ENCODE measurements around the gene OAS3. TPM values are rescaled to one million over a fixed set of nuclear protein-coding genes. Genes with fewer than 3 reads are reported as not detected.

OAS3 gene
- total RNA-seq, 1 experiment from 2014 or later, result 29.5 TPM

DNA sequence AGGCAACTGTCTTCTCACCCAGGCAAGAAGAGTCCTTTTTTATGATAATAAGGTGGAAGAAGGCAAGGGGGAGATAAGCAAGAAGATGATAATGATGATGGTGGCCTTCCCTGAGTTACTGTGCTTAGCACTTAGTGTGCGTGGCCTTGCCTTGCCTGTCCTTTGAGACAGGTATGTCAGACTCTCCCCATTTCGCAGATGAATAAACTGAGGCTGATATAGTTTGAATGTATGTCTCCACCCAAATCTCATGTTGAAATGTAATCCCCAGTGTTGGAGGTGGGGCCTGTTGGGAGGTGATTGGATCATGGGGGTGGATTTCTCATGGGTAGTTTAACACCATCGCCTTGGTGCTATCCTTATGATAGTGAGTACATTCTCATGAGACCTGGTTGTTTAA is 8.6 kb upstream of the OAS3 start:
- Histone ChIP-seq H3K27me3 (ENCODE audit: insufficient read depth, low read length) (peaks cover 5% of the 10 kb centered on the region; the same call in 1 of the 2 replicates), H3K4me3 (replicated peaks in 1 of 2; ENCODE audit: low read depth in 1 of 2, low read length in 2 of 2) (no peak overlapping the region), H3K79me2 (ENCODE audit: insufficient read depth, low read length) (no peaks in the 10 kb centered on the region), H3K9ac (ENCODE audit: low read length) (no peak overlapping the region), H3K9me3 (ENCODE audit: control insufficient read depth in 1 of 2, insufficient read depth in 1 of 2, low read depth in 1 of 2, low read length in 2 of 2) (peaks cover 0 to 4% of the 10 kb centered on the region in 2 experiments; a peak in 1 of 4 replicates), H3K36me3 (ENCODE audit: control insufficient read depth in 1 of 2, insufficient read depth in 2 of 2, low read length in 2 of 2) (no peaks in the 10 kb centered on the region), H4K20me1 (ENCODE audit: insufficient read depth) (no peaks in the 10 kb centered on the region), H3K9me2 (ENCODE audit: insufficient read depth) (no peaks in the 10 kb centered on the region), H2AFZ (ENCODE audit: low read depth, low read length, poor library complexity, severe bottlenecking) (no peak overlapping the region), H3K4me1 (ENCODE audit: control insufficient read depth in 1 of 2, insufficient read depth in 2 of 2, low read length in 2 of 2) (no peaks in the 10 kb centered on the region), H3K4me2 (ENCODE audit: low read length) (no peak overlapping the region), H3K27ac (ENCODE audit: low read depth, low read length) (no peak overlapping the region)
- ChIA-PET CTCF (no interaction called here), RAD21 (ENCODE audit: low non-redundant PET in 1 of 2, low total read pairs in 2 of 2, uncharacterized antibody in 2 of 2, unreplicated experiment in 2 of 2) (no interaction called here), POLR2A (no interaction called here)
- DNase-seq (ENCODE audit: low read depth, low spot score) (no peak), ATAC-seq (no peak)
- TF ChIP-seq ZFX (IDR thresholded peaks at IDR 0.05) (no peak), JUND (IDR thresholded peaks at IDR 0.05) (no peak), SIN3A (IDR thresholded peaks at IDR 0.05; ENCODE audit: low read depth) (no peak), SP1 (IDR thresholded peaks at IDR 0.05; ENCODE audit: low read depth) (no peak), POLR2AphosphoS5 (IDR thresholded peaks at IDR 0.05; ENCODE audit: low read depth, low read length) (no peak), RAD21 (IDR thresholded peaks at IDR 0.05; ENCODE audit: low read depth) (no peak), EZH2phosphoT487 (IDR thresholded peaks at IDR 0.05; ENCODE audit: borderline replicate concordance) (no peak)
- TF ChIP-seq, protein P1, sequence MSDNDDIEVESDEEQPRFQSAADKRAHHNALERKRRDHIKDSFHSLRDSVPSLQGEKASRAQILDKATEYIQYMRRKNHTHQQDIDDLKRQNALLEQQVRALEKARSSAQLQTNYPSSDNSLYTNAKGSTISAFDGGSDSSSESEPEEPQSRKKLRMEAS (IDR thresholded peaks at IDR 0.05), result no peak
- TF ChIP-seq, protein P2, sequence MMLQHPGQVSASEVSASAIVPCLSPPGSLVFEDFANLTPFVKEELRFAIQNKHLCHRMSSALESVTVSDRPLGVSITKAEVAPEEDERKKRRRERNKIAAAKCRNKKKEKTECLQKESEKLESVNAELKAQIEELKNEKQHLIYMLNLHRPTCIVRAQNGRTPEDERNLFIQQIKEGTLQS (IDR thresholded peaks at IDR 0.05), result no peak
- intact Hi-C loops (cut with micrococcal nuclease), result no loop called here
- BruUV-seq (replicated peaks), result no TSS peak

DNA sequence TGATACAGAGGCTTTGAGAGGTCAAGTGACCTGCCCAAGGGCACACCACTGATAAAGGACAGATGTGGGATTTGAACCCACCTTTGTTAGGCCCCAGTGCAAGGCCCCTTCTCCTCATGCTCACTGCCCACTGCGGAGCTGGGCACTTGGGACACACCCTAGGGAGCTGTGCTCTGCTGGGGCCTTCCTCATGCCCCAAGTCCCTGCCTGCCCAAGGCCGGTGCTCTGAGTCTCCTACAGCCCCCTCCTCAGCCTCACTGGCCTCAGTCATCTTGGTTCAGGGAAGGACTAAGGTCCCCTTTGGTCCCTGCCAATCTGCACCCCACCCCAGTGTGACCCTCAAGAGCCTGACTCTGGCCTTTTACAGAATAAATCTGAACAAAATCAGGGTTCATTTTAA is 7.9 kb upstream of the OAS3 start:
- Histone ChIP-seq H3K4me1 (ENCODE audit: control insufficient read depth in 1 of 2, insufficient read depth in 2 of 2, low read length in 2 of 2) (no peaks in the 10 kb centered on the region), H3K9me3 (ENCODE audit: control insufficient read depth in 1 of 2, insufficient read depth in 1 of 2, low read depth in 1 of 2, low read length in 2 of 2) (peaks cover 0 to 4% of the 10 kb centered on the region in 2 experiments; a peak in 1 of 4 replicates), H3K36me3 (ENCODE audit: control insufficient read depth in 1 of 2, insufficient read depth in 2 of 2, low read length in 2 of 2) (no peaks in the 10 kb centered on the region), H3K9me2 (ENCODE audit: insufficient read depth) (no peaks in the 10 kb centered on the region), H4K20me1 (ENCODE audit: insufficient read depth) (no peaks in the 10 kb centered on the region), H3K27me3 (ENCODE audit: insufficient read depth, low read length) (no peaks in the 10 kb centered on the region), H2AFZ (ENCODE audit: low read depth, low read length, poor library complexity, severe bottlenecking) (no peak overlapping the region), H3K4me3 (replicated peaks in 1 of 2; ENCODE audit: low read depth in 1 of 2, low read length in 2 of 2) (no peak overlapping the region), H3K9ac (ENCODE audit: low read length) (no peak overlapping the region), H3K27ac (ENCODE audit: low read depth, low read length) (no peak overlapping the region), H3K79me2 (ENCODE audit: insufficient read depth, low read length) (no peaks in the 10 kb centered on the region), H3K4me2 (ENCODE audit: low read length) (no peak overlapping the region)
- ATAC-seq (no peak), DNase-seq (ENCODE audit: low read depth, low spot score) (no peak)
- ChIA-PET RAD21 (ENCODE audit: low non-redundant PET in 1 of 2, low total read pairs in 2 of 2, uncharacterized antibody in 2 of 2, unreplicated experiment in 2 of 2) (no interaction called here), CTCF (interaction anchor here (1.7 kb wide), 1 partner anchor 30 kb away, joined by 3 read pairs; no protein-coding TSS in a partner anchor), POLR2A (no interaction called here)
- intact Hi-C loops (cut with micrococcal nuclease), result no loop called here
- BruUV-seq (replicated peaks), result no TSS peak
- TF ChIP-seq JUND (IDR thresholded peaks at IDR 0.05) (no peak), EZH2phosphoT487 (IDR thresholded peaks at IDR 0.05; ENCODE audit: borderline replicate concordance) (no peak), TCF7L2 (IDR thresholded peaks at IDR 0.05; ENCODE audit: borderline replicate concordance, extremely low read depth, insufficient read depth, insufficient read length) (no peak), ZFX (IDR thresholded peaks at IDR 0.05) (no peak)
- TF ChIP-seq, protein P3, sequence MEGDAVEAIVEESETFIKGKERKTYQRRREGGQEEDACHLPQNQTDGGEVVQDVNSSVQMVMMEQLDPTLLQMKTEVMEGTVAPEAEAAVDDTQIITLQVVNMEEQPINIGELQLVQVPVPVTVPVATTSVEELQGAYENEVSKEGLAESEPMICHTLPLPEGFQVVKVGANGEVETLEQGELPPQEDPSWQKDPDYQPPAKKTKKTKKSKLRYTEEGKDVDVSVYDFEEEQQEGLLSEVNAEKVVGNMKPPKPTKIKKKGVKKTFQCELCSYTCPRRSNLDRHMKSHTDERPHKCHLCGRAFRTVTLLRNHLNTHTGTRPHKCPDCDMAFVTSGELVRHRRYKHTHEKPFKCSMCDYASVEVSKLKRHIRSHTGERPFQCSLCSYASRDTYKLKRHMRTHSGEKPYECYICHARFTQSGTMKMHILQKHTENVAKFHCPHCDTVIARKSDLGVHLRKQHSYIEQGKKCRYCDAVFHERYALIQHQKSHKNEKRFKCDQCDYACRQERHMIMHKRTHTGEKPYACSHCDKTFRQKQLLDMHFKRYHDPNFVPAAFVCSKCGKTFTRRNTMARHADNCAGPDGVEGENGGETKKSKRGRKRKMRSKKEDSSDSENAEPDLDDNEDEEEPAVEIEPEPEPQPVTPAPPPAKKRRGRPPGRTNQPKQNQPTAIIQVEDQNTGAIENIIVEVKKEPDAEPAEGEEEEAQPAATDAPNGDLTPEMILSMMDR (IDR thresholded peaks at IDR 0.05 in 2 of 3, conservative IDR thresholded peaks at IDR 0.05 in 1 of 3; ENCODE audit: borderline replicate concordance in 1 of 3, insufficient read depth in 1 of 3, low read depth in 2 of 3, low read length in 2 of 3), result no peak
